WTC11 (cell line): ENCODE measurements around the gene MAP6D1.
A peak's percentile ranks its signal among the peaks of the same experiment; 100 is the strongest.

Experiments
- CREB1 ChIP-seq: sonication (generic); formaldehyde crosslinking; IDR thresholded peaks from 2 replicates; pipeline ENCODE4 v1.8.0; 2023; ENCODE audit warnings: mild to moderate bottlenecking, missing genetic modification reagents
- E2F4 ChIP-seq: sonication (generic); formaldehyde crosslinking; IDR thresholded peaks from 2 replicates; pipeline ENCODE4 v1.8.1; 2022; ENCODE audit warnings: low read depth, mild to moderate bottlenecking, moderate library complexity, missing genetic modification reagents, borderline replicate concordance
- ETV6 ChIP-seq: sonication (generic); formaldehyde crosslinking; IDR thresholded peaks from 2 replicates; pipeline ENCODE4 v1.8.1; 2022; ENCODE audit warnings: mild to moderate bottlenecking, missing genetic modification reagents
- FOXK1 ChIP-seq: sonication (generic); formaldehyde crosslinking; IDR thresholded peaks from 2 replicates; pipeline ENCODE4 v1.8.0; 2022; ENCODE audit warnings: mild to moderate bottlenecking, moderate library complexity, missing genetic modification reagents
- TCF7 ChIP-seq: sonication (generic); formaldehyde crosslinking; IDR thresholded peaks from 2 replicates; pipeline ENCODE4 v1.8.0; 2022; ENCODE audit warnings: mild to moderate bottlenecking, low read depth, missing genetic modification reagents, moderate library complexity
- TF ChIP-seq, protein P1 (sequence below): fragments of 200-600 bp; IDR thresholded peaks from 2 replicates; pipeline ENCODE4 v1.8.0; 2022; ENCODE audit warnings: antibody characterized with exemption
- TF ChIP-seq, protein P2 (sequence below): sonication (generic); formaldehyde crosslinking; IDR thresholded peaks from 2 replicates; pipeline ENCODE4 v1.8.1; 2023; ENCODE audit warnings: mild to moderate bottlenecking, moderate library complexity, missing genetic modification reagents

- TF ChIP-seq, protein P1, sequence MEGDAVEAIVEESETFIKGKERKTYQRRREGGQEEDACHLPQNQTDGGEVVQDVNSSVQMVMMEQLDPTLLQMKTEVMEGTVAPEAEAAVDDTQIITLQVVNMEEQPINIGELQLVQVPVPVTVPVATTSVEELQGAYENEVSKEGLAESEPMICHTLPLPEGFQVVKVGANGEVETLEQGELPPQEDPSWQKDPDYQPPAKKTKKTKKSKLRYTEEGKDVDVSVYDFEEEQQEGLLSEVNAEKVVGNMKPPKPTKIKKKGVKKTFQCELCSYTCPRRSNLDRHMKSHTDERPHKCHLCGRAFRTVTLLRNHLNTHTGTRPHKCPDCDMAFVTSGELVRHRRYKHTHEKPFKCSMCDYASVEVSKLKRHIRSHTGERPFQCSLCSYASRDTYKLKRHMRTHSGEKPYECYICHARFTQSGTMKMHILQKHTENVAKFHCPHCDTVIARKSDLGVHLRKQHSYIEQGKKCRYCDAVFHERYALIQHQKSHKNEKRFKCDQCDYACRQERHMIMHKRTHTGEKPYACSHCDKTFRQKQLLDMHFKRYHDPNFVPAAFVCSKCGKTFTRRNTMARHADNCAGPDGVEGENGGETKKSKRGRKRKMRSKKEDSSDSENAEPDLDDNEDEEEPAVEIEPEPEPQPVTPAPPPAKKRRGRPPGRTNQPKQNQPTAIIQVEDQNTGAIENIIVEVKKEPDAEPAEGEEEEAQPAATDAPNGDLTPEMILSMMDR = peak; percentile 61
- TF ChIP-seq TCF7 = no peak
- no peak for TF ChIP-seq E2F4 (CRISPR knock-in tag)
- no peak for TF ChIP-seq ETV6 (CRISPR knock-in tag)
- no peak for TF ChIP-seq CREB1 (CRISPR knock-in tag)
- TF ChIP-seq, protein P2, sequence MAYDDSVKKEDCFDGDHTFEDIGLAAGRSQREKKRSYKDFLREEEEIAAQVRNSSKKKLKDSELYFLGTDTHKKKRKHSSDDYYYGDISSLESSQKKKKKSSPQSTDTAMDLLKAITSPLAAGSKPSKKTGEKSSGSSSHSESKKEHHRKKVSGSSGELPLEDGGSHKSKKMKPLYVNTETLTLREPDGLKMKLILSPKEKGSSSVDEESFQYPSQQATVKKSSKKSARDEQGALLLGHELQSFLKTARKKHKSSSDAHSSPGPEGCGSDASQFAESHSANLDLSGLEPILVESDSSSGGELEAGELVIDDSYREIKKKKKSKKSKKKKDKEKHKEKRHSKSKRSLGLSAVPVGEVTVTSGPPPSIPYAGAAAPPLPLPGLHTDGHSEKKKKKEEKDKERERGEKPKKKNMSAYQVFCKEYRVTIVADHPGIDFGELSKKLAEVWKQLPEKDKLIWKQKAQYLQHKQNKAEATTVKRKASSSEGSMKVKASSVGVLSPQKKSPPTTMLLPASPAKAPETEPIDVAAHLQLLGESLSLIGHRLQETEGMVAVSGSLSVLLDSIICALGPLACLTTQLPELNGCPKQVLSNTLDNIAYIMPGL = no peak
- TF ChIP-seq FOXK1 (CRISPR knock-in tag) = no peak
Measured at GRCh38 chr3:183766745-183767606, 58.4 kb downstream of the MAP6D1 start.
